OCI-LY1 (cell line): ENCODE results near the gene GAD2.

Experiments
- CTCF ChIP-seq: fragments of 200-600 bp; sonication (generic), shearing (Covaris generic); IDR thresholded peaks from 2 replicates; pipeline ENCODE4 v1.5.1; 2017; ENCODE audit warnings: mild to moderate bottlenecking, antibody characterized with exemption, low read length, moderate library complexity, mixed read lengths
- EZH2 ChIP-seq: fragments of 200-600 bp; sonication (generic), shearing (Covaris generic); IDR thresholded peaks from 2 replicates; pipeline ENCODE4 v1.8.0; 2017; ENCODE audit warnings: borderline replicate concordance, mixed run types, mild to moderate bottlenecking, antibody characterized with exemption, low read length, moderate library complexity, mixed read lengths

GRCh38 chr10:26242706-26243350, 26.3 kb downstream of the GAD2 start:
- TF ChIP-seq CTCF (no peak), EZH2 (no peak)
